ENCODE results near the gene CNTNAP2.

- TF ChIP-seq POLR2A (IDR thresholded peaks at IDR 0.05) = no peak
- TF ChIP-seq CTCF (IDR thresholded peaks at IDR 0.05) = no peak
- no peak for TF ChIP-seq POLR2AphosphoS5 (IDR thresholded peaks at IDR 0.05)
- no peak for TF ChIP-seq EP300 (IDR thresholded peaks at IDR 0.05)
These were observed 179.4 kb downstream of the CNTNAP2 start for GRCh38 chr7:146296028-146296427.

All from suprapubic skin (tissue), 4 donors.